NCI-H187 (cell line): ENCODE measurements around the gene PPFIBP2.

Experiments
- DNase-seq, 2 experiments: peaks; one replicate each; lab custom pipeline; 2025; lab: John Stamatoyannopoulos, UW

Gene PPFIBP2

GRCh38 chr11:7578276-7578955 lies 64.6 kb downstream of the PPFIBP2 start:
- DNase-seq = no peak

GRCh38 chr11:7579361-7579791 lies 65.6 kb downstream of the PPFIBP2 start:
- no peak for DNase-seq

- no peak for DNase-seq
Observed at GRCh38 chr11:7581021-7581590, 67.3 kb downstream of the PPFIBP2 start.

GRCh38 chr11:7582338-7582985 lies 68.7 kb downstream of the PPFIBP2 start:
- DNase-seq = no peak

- no peak for DNase-seq
Observed at GRCh38 chr11:7583248-7583647, 69.4 kb downstream of the PPFIBP2 start.

GRCh38 chr11:7584910-7585309 lies 71.1 kb downstream of the PPFIBP2 start:
- no peak for DNase-seq

GRCh38 chr11:7585816-7586215 lies 72.0 kb downstream of the PPFIBP2 start:
- DNase-seq = no peak

GRCh38 chr11:7586376-7586775 lies 72.6 kb downstream of the PPFIBP2 start:
- no peak for DNase-seq

GRCh38 chr11:7587712-7588111 lies 73.9 kb downstream of the PPFIBP2 start:
- no peak for DNase-seq

GRCh38 chr11:7589861-7590260 lies 76.1 kb downstream of the PPFIBP2 start:
- DNase-seq = no peak

- no peak for DNase-seq
Observed at GRCh38 chr11:7590529-7590928, 76.7 kb downstream of the PPFIBP2 start.

- no peak for DNase-seq
Observed at GRCh38 chr11:7591107-7591894, 77.5 kb downstream of the PPFIBP2 start.

GRCh38 chr11:7591987-7592386 lies 78.2 kb downstream of the PPFIBP2 start:
- DNase-seq = no peak

- no peak for DNase-seq
Observed at GRCh38 chr11:7592711-7593110, 78.9 kb downstream of the PPFIBP2 start.

GRCh38 chr11:7593481-7593880 lies 79.7 kb downstream of the PPFIBP2 start:
- DNase-seq = no peak

GRCh38 chr11:7595016-7595866 lies 81.4 kb downstream of the PPFIBP2 start:
- no peak for DNase-seq

GRCh38 chr11:7595951-7596350 lies 82.2 kb downstream of the PPFIBP2 start:
- DNase-seq = no peak

- no peak for DNase-seq
Observed at GRCh38 chr11:7596975-7597391, 83.2 kb downstream of the PPFIBP2 start.

- DNase-seq = peak; percentile 87 to 89
Observed at GRCh38 chr11:7597620-7598019, 83.8 kb downstream of the PPFIBP2 start.

- DNase-seq = no peak
Observed at GRCh38 chr11:7599209-7599608, 85.4 kb downstream of the PPFIBP2 start.

- DNase-seq = no peak
Observed at GRCh38 chr11:7600205-7600775, 86.5 kb downstream of the PPFIBP2 start.
